ENCODE measurements around the gene ZMAT5.

DNA sequence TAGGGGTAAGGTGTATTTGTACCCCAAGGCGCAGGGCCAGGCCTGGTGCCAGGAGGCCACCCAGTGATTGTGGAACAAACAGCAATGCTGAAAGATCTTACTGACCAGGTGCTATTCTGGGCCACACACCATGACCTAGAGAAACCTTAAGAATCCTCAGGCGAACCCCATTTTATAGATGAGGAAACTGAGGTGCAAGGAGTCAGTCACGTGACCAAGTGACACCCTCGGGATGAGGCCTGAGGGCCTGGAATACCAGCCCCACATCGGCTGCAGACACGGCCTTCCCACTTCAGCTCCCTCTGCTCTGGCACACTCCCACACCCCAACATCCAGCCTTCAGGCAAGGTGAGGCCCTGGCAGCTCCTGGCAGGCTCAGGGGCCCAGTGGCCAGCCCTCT lies 33.9 kb downstream of the ZMAT5 start:
- TF ChIP-seq, protein P1, sequence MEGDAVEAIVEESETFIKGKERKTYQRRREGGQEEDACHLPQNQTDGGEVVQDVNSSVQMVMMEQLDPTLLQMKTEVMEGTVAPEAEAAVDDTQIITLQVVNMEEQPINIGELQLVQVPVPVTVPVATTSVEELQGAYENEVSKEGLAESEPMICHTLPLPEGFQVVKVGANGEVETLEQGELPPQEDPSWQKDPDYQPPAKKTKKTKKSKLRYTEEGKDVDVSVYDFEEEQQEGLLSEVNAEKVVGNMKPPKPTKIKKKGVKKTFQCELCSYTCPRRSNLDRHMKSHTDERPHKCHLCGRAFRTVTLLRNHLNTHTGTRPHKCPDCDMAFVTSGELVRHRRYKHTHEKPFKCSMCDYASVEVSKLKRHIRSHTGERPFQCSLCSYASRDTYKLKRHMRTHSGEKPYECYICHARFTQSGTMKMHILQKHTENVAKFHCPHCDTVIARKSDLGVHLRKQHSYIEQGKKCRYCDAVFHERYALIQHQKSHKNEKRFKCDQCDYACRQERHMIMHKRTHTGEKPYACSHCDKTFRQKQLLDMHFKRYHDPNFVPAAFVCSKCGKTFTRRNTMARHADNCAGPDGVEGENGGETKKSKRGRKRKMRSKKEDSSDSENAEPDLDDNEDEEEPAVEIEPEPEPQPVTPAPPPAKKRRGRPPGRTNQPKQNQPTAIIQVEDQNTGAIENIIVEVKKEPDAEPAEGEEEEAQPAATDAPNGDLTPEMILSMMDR (IDR thresholded peaks at IDR 0.05; ENCODE audit: borderline replicate concordance, extremely low read depth, low read length, poor library complexity, severe bottlenecking): no peak
- no peak for TF ChIP-seq EZH2 (IDR thresholded peaks at IDR 0.05; ENCODE audit: borderline replicate concordance, low read depth, low read length, severe bottlenecking)

All from DND-41 (cell line).